ENCODE measurements around the gene SDC4. TPM values are rescaled to one million over a fixed set of nuclear protein-coding genes. Genes with fewer than 3 reads are reported as not detected.

Gene SDC4
- total RNA-seq, 1 donor from 2014 or later = 4.2 TPM

DNA sequence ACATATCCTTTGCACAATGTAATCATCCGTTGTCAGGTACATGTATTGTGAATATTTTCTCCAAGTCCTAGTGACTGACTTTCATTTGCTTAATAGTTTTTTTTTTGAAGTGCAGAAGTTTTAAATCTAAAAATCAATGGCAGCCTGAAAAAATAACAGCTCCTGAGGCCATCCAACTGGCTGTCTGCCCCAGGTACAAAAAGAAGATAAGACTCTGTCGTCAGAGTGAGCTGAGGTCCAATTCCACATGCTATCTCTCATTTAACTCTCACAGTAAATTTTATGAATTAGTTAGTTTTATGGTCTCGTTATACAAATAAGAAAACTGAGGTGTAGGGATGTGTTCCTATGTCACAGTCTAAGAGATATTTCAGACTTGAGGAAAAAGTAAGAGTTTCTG is 72.9 kb downstream of the SDC4 start:
- Histone ChIP-seq H3K4me1 (ENCODE audit: control insufficient read depth in 3 of 3, insufficient read depth in 3 of 3, low read length in 3 of 3) (no peaks in the 10 kb centered on the region), H3K27me3 (ENCODE audit: control insufficient read depth in 3 of 3, insufficient read depth in 3 of 3, low read length in 3 of 3) (peaks cover under 1 to 12% (median 9%) of the 10 kb centered on the region in 3 donors), H3K36me3 (ENCODE audit: control insufficient read depth in 3 of 3, insufficient read depth in 3 of 3, low read length in 3 of 3) (no peaks in the 10 kb centered on the region), H3K4me3 (ENCODE audit: low read length in 3 of 3) (no peak overlapping the region), H3K27ac (ENCODE audit: low read depth, low read length) (no peak overlapping the region), H3K9ac (ENCODE audit: low read depth in 1 of 3, low read length in 3 of 3) (no peak overlapping the region), H3K9me3 (ENCODE audit: control insufficient read depth in 3 of 3, low read length in 3 of 3) (no peaks in the 10 kb centered on the region)

Other genes with a start within 250 kb of the SDC4 start
- under 0.01 TPM for gene KCNS1, start 247.3 kb downstream of the SDC4 start, total RNA-seq
- not detected for gene WFDC5, start 233.2 kb downstream of the SDC4 start, total RNA-seq
- gene WFDC12, start 224.0 kb downstream of the SDC4 start, total RNA-seq = not detected
- not detected for gene PI3, start 173.5 kb downstream of the SDC4 start, total RNA-seq
- gene SEMG1, start 141.4 kb downstream of the SDC4 start, total RNA-seq = not detected
- gene SEMG2, start 127.1 kb downstream of the SDC4 start, total RNA-seq = not detected
- gene SLPI, start 93.9 kb downstream of the SDC4 start, total RNA-seq = not detected
- not detected for gene RBPJL, start 41.6 kb downstream of the SDC4 start, total RNA-seq
- 0.52 TPM for gene MATN4, start 40.1 kb downstream of the SDC4 start, total RNA-seq
- 13.6 TPM for gene SYS1, start 14.7 kb upstream of the SDC4 start, total RNA-seq
- gene TP53TG5, start 29.9 kb upstream of the SDC4 start, total RNA-seq = not detected
- 3.7 TPM for gene DBNDD2, start 59.9 kb upstream of the SDC4 start, total RNA-seq
- 16.2 TPM for gene PIGT, start 67.7 kb upstream of the SDC4 start, total RNA-seq
- not detected for gene WFDC2, start 121.3 kb upstream of the SDC4 start, total RNA-seq
- gene SPINT3, start 167.2 kb upstream of the SDC4 start, total RNA-seq = not detected
- not detected for gene WFDC6, start 191.1 kb upstream of the SDC4 start, total RNA-seq
- gene EPPIN, start 199.0 kb upstream of the SDC4 start, total RNA-seq = not detected
- not detected for gene WFDC8, start 230.9 kb upstream of the SDC4 start, total RNA-seq

All from skeletal muscle tissue (tissue), 4 donors.